ENCODE data around the gene LHX2.
"Not testable (repeated sequence)": the region's sequence is repeated elsewhere in the genome, so short reads cannot be mapped to it uniquely, and the experiment has no call there.

The LHX2 gene

GRCh38 chr9:124011460-124012301, at the start of gene LHX2:
Gene LHX2, plus strand, starts transcription at chr9:124011768. Its CDS starts 581 bp downstream, at chr9:124012349.
- DNase-seq = peak; percentile 90

- DNase-seq = no peak
Observed at GRCh38 chr9:123964761-123965160, 46.8 kb upstream of the LHX2 start.

GRCh38 chr9:123965801-123966686, 45.5 kb upstream of the LHX2 start:
- no peak for DNase-seq

GRCh38 chr9:123967323-123967722, 44.2 kb upstream of the LHX2 start:
- no peak for DNase-seq

- no peak for DNase-seq
Observed at GRCh38 chr9:123972618-123973017, 39.0 kb upstream of the LHX2 start.

GRCh38 chr9:123973590-123974223, 37.9 kb upstream of the LHX2 start:
- DNase-seq = no peak

GRCh38 chr9:123974471-123974870, 37.1 kb upstream of the LHX2 start:
- no peak for DNase-seq

GRCh38 chr9:123975871-123976270, 35.7 kb upstream of the LHX2 start:
- DNase-seq = no peak

- not testable (repeated sequence) for DNase-seq
Observed at GRCh38 chr9:123976579-123976978, 35.0 kb upstream of the LHX2 start.

- DNase-seq = no peak
Observed at GRCh38 chr9:123978981-123979380, 32.6 kb upstream of the LHX2 start.

GRCh38 chr9:123982535-123982934, 29.0 kb upstream of the LHX2 start:
- no peak for DNase-seq

- no peak for DNase-seq
Observed at GRCh38 chr9:123983047-123983446, 28.5 kb upstream of the LHX2 start.

- DNase-seq = no peak
Observed at GRCh38 chr9:123984802-123985201, 26.8 kb upstream of the LHX2 start.

- no peak for DNase-seq
Observed at GRCh38 chr9:123985869-123986268, 25.7 kb upstream of the LHX2 start.

GRCh38 chr9:123990427-123990826, 21.1 kb upstream of the LHX2 start:
- no peak for DNase-seq

- DNase-seq = not testable (repeated sequence)
Observed at GRCh38 chr9:123992679-123993078, 18.9 kb upstream of the LHX2 start.

- no peak for DNase-seq
Observed at GRCh38 chr9:123996731-123997421, 14.7 kb upstream of the LHX2 start.

GRCh38 chr9:123997665-123998277, 13.8 kb upstream of the LHX2 start:
- no peak for DNase-seq

- DNase-seq = no peak
Observed at GRCh38 chr9:123998278-123998925, 13.2 kb upstream of the LHX2 start.

- DNase-seq = no peak
Observed at GRCh38 chr9:123998970-123999621, 12.5 kb upstream of the LHX2 start.

GRCh38 chr9:123999661-124000060, 11.9 kb upstream of the LHX2 start:
- DNase-seq = no peak
